ENCODE measurements around the gene SLC35F4.

Gene SLC35F4

GRCh38 chr14:57609192-57610075 is 256.5 kb downstream of the SLC35F4 start:
- DNase-seq (ENCODE audit: low read depth) = no peak
- TF ChIP-seq, protein P1, sequence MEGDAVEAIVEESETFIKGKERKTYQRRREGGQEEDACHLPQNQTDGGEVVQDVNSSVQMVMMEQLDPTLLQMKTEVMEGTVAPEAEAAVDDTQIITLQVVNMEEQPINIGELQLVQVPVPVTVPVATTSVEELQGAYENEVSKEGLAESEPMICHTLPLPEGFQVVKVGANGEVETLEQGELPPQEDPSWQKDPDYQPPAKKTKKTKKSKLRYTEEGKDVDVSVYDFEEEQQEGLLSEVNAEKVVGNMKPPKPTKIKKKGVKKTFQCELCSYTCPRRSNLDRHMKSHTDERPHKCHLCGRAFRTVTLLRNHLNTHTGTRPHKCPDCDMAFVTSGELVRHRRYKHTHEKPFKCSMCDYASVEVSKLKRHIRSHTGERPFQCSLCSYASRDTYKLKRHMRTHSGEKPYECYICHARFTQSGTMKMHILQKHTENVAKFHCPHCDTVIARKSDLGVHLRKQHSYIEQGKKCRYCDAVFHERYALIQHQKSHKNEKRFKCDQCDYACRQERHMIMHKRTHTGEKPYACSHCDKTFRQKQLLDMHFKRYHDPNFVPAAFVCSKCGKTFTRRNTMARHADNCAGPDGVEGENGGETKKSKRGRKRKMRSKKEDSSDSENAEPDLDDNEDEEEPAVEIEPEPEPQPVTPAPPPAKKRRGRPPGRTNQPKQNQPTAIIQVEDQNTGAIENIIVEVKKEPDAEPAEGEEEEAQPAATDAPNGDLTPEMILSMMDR (IDR thresholded peaks at IDR 0.05; ENCODE audit: control insufficient read depth, extremely low read depth, insufficient read depth) = no peak
- H3K4me3 ChIP-seq (ENCODE audit: low read depth, low read length) = no peak overlapping the region

DNA sequence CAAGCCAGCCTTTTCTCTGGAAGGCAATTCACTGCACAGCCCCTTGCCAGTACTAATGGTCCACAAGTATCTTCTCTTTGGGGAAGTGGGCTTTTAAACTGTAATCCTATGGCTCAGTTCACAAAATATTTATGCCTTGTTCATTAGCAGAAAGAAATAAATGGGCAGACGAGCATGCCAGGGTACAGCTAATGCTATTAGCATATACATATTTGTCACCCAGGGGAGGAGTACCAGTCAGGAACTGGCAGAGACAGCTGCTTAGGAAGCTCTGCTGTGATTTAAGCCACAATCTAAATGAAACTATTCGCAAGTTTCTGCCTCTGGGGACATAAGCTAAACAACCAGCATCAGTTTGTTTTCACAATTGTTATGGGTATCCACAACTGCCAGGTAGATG is 258.8 kb downstream of the SLC35F4 start:
- TF ChIP-seq, protein P1 (IDR thresholded peaks at IDR 0.05; ENCODE audit: control insufficient read depth, extremely low read depth, insufficient read depth) = no peak
- DNase-seq (ENCODE audit: low read depth) = no peak
- H3K4me3 ChIP-seq (ENCODE audit: low read depth, low read length) = no peak overlapping the region

GRCh38 chr14:57583396-57583795 is 282.5 kb downstream of the SLC35F4 start:
- TF ChIP-seq, protein P1 (IDR thresholded peaks at IDR 0.05; ENCODE audit: control insufficient read depth, extremely low read depth, insufficient read depth) = no peak
- no peak overlapping the region for H3K4me3 ChIP-seq (ENCODE audit: low read depth, low read length)
- DNase-seq (ENCODE audit: low read depth) = no peak

- DNase-seq (ENCODE audit: low read depth) = no peak
- no peak overlapping the region for H3K4me3 ChIP-seq (ENCODE audit: low read depth, low read length)
- TF ChIP-seq, protein P1 (IDR thresholded peaks at IDR 0.05; ENCODE audit: control insufficient read depth, extremely low read depth, insufficient read depth) = no peak
These were observed 283.1 kb downstream of the SLC35F4 start for GRCh38 chr14:57582746-57583145.

DNA sequence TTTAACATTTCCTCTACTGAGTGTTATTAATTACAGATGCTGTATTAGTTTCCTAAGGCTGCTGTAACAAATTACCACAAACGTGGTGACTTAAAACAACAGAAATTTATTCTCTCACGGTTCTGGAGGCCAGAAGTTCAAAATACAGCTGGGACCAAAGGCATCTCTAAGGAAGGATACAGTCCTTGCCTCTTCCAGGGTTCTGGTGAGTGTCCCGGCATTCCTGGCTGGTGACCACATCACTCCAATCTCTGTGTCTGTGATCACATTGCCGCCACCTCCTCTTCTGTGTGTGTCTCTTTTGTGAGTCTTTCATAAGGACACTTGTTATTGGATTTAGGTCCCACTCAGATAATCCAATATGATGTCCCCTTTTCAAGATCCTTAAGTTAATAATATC is 287.1 kb downstream of the SLC35F4 start:
- no peak overlapping the region for H3K4me3 ChIP-seq (ENCODE audit: low read depth, low read length)
- TF ChIP-seq, protein P1 (IDR thresholded peaks at IDR 0.05; ENCODE audit: control insufficient read depth, extremely low read depth, insufficient read depth) = no peak
- no peak for DNase-seq (ENCODE audit: low read depth)

DNA sequence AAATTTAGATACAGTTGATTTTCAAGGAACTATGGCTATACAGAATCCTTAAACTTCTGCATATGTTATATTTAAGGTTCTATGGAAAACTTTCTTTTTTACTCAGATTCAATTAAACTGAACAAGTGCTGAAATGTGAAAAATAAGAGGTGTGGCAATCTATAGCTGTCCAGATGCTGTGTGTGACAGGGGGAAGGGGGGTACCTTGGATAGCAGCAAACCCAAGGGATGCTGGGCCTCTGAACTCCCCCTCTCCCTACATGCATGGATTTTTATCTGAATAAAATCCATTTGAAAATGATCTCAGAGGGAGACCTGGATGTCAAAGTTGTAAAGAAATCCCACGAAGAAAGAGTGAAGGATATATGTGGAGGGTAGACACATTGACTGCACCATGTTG is 289.4 kb downstream of the SLC35F4 start:
- no peak for DNase-seq (ENCODE audit: low read depth)
- TF ChIP-seq, protein P1 (IDR thresholded peaks at IDR 0.05; ENCODE audit: control insufficient read depth, extremely low read depth, insufficient read depth) = no peak
- no peak overlapping the region for H3K4me3 ChIP-seq (ENCODE audit: low read depth, low read length)

- H3K4me3 ChIP-seq (ENCODE audit: low read depth, low read length) = no peak overlapping the region
- TF ChIP-seq, protein P1 (IDR thresholded peaks at IDR 0.05; ENCODE audit: control insufficient read depth, extremely low read depth, insufficient read depth) = no peak
- no peak for DNase-seq (ENCODE audit: low read depth)
These were observed 290.4 kb downstream of the SLC35F4 start for GRCh38 chr14:57575482-57575881.

Measured in LNCaP clone FGC (cell line).